Measurements from ENCODE around the gene HAND2. TPM values are rescaled to one million over a fixed set of nuclear protein-coding genes. Genes with fewer than 3 reads are reported as not detected.

HAND2 gene
- total RNA-seq, 1 experiment from 2014 or later: not detected

DNA sequence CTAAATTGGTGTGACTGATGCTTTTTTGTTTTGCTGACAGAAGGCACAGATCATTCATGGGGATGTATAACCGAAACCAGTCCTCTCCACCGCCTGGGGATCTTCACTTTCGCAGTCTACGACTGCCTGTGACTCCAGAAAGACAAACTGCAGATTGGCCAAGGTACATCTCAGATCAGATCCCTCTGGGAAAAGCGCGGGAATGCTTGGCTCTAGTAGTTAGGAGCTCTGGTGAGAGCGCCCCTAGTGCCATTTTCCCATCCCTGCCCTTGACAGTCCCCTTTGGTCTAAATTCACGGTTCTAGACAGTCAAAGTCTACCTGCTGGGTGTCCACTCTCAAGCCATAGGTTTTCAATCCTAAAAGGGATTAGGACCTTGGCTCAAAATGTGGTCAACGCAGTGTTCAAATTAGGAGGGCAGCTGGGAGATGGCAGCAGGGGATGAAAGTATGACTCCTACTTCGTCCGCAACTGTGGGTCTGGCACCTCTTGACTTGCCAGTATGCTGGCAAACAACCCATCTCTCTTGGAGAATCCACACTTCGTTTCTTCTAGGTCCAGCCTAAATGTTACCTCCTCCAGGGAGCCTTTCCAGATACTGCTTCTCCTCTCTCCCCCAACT is 6.9 kb upstream of the HAND2 start:
- no peak for DNase-seq (ENCODE audit: low read depth)

GRCh38 chr4:173535957-173536356 is 5.9 kb upstream of the HAND2 start:
- no peak for DNase-seq (ENCODE audit: low read depth)

- DNase-seq (ENCODE audit: low read depth): no peak
Observed at GRCh38 chr4:173535165-173535902, 5.3 kb upstream of the HAND2 start.

GRCh38 chr4:173534434-173534833 is 4.4 kb upstream of the HAND2 start:
- no peak for DNase-seq (ENCODE audit: low read depth)

DNA sequence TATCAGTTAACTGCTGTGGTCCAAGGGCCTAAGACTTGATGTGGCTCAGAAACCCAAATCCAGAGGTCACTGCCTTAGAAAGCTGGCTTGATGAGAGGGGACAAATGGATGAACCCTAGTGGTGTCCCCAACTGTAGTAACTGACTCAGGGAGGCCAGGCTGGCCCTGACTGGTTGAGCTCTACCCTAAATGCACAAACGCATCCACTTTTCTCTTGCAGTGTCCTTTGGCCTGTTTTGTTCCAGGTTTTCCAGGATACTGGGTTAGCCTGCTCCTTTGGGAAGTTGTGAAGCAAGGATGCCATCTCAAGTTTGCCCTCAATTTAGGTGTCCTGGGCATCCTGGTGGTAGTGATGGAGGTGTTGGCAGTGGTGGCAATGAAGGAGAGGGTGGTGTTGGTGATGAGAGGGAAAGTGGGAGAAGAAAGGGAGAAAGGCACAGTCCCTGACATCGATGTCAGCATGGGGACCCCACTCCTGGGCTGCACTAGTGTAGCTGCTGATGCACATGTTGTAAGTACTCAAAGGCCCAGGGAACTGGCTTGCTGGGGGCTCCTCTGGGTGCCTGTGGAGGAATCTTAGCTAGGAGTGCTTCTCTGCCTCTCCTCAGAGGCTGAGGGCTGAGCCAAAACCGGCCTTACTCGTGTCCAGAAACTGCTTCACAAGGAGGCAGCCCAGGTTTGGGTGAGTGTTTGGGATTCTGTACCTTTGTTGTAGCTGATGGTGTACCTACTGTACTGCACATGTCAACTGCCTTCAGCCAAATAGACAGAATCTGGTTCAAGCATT is 2.9 kb upstream of the HAND2 start:
- DNase-seq (ENCODE audit: low read depth): no peak

- DNase-seq (ENCODE audit: low read depth): no peak
Observed at GRCh38 chr4:173531086-173531965, 1.3 kb upstream of the HAND2 start.

- DNase-seq (ENCODE audit: low read depth): no peak
Observed at GRCh38 chr4:173530326-173531085, 477 bp upstream of the HAND2 start.

- no peak for DNase-seq (ENCODE audit: low read depth)
Observed at GRCh38 chr4:173528378-173529321, 1.4 kb downstream of the HAND2 start.

DNA sequence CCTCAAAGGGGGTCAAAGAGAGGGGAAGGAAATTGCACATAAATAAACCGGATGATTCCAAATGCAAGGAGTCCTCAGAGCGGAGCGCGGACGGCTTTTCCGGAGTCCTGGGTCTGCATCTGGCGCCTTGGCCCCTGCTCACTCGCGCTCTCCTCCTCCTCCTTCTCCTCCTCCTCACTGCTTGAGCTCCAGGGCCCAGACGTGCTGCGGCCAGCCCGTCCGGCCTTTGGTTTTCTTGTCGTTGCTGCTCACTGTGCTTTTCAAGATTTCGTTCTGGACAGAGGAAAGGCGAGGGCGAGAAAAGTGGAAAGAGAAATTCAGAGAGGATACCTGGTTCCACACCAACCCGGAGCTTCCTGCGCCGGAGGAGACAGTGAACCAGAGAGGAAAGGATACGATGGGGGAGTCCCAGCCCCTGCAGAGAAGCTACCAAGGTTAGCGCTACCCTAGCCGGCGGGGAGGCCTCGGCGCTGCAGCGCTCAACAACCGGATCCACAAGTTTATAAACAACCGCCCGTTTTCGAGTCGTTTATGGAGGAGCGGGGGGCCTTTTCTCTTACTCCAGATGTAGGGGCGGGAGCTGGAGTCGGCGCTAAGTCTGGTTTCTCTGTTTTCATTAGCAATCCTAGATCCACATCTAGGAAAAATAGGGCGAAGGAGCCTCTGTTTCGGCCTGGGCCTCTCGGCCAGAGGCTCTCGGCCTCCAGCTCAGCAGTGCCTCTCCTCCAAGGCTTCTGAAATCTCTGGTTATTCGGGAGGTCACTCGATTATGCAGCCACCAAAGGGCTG is 2.7 kb downstream of the HAND2 start:
- no peak for DNase-seq (ENCODE audit: low read depth)

DNA sequence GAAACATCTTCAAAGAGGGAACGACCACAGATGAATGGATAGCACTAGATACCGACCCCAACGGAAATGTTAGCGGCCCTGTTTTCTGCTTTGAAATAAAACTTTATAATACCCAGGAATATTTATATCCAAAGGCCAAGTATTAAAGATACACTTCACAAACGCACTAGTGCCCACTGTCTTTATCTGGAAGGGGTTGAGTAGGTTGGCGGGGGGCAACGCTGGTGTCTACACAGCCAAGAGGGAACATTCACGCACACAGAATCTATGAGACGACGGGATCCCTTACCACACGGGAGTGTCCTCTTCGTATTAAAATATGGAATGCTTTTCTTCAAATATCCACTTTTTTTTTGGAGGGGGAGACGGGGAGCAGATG is 3.3 kb downstream of the HAND2 start:
- no peak for DNase-seq (ENCODE audit: low read depth)

DNA sequence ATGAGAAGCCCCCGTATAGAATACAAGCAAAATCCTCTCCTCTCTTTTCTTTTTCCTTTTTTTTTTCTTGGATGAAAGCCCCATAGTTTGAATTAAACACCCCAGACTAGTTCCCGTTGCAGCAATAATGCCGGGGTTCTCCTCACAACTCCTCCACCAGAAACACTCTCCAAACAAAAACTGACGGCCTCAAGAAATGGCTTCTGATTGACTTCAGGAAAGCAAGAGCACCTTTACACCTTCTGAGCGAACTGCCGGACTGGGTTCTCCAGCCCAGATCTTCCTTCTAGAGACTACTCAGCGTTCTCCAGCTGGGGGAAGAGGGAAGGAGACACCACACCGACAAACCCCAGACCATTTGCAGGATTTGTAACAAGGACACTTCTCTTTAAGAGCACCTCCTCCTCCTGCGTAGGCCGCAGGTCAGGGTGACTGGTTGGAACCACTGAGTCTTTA is 4.0 kb downstream of the HAND2 start:
- DNase-seq (ENCODE audit: low read depth): no peak

- DNase-seq (ENCODE audit: low read depth): no peak
Observed at GRCh38 chr4:173525118-173526011, 4.7 kb downstream of the HAND2 start.

DNA sequence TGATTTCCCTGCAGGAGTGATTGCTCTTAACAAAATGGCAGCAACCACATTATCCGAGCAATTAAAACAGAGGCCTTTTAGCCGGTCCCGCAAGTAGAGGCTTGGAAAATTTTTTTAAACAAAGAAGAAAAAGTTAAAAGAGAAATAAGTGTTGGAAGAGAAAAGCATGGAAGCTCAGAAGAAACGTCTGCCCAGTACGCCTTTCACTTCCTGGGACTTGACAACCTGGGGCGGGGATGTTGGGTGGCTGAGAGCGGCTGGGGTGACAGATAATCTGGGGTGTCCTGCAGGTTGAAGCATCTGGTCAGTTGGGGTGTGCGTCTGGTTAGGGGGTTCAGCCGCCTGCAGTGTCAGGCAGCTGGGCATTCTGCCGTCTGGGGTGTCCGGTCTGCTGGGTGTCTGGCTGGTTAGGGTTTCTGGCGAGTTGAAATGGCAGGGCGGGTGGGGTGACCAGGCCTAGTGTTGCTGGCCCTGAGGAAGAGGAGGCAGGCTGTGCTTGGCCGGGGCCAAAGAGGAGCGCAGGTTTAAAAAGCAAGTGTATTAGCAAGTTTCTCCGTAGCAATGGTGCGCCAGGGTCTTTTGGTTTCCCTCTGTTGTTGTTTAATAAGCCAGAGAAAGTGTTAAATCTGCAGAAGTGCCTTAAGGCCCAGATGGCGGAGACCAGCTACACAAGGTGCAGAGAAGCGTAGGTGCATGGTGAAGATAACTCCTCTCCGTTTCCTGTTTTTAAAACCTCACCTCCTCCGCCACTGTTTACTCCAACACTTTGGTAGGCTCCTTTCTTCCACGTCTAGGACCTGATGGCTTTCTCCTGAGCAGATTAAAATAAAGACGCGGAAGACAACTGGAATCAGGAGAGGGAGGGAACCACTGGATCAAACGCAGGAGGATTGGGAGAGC is 5.6 kb downstream of the HAND2 start:
- no peak for DNase-seq (ENCODE audit: low read depth)

- DNase-seq (ENCODE audit: low read depth): no peak
Observed at GRCh38 chr4:173522951-173523395, 7.1 kb downstream of the HAND2 start.

GRCh38 chr4:173522160-173522950 is 7.7 kb downstream of the HAND2 start:
- DNase-seq (ENCODE audit: low read depth): peak; percentile 66

Measured in M059J (cell line).